ENCODE results near the gene SNCAIP. TPM values are rescaled to one million over a fixed set of nuclear protein-coding genes. Genes with fewer than 3 reads are reported as not detected.
"Not testable (repeated sequence)": the region's sequence is repeated elsewhere in the genome, so short reads cannot be mapped to it uniquely, and the experiment has no call there.

SNCAIP gene
- total and polyA plus RNA-seq, 12 donors: 1.3 to 6.4 (median 2.7) TPM

GRCh38 chr5:122350496-122350895 is 38.5 kb downstream of the SNCAIP start:
- TF ChIP-seq POLR2A (IDR thresholded peaks at IDR 0.05): no peak
- TF ChIP-seq, protein P1, sequence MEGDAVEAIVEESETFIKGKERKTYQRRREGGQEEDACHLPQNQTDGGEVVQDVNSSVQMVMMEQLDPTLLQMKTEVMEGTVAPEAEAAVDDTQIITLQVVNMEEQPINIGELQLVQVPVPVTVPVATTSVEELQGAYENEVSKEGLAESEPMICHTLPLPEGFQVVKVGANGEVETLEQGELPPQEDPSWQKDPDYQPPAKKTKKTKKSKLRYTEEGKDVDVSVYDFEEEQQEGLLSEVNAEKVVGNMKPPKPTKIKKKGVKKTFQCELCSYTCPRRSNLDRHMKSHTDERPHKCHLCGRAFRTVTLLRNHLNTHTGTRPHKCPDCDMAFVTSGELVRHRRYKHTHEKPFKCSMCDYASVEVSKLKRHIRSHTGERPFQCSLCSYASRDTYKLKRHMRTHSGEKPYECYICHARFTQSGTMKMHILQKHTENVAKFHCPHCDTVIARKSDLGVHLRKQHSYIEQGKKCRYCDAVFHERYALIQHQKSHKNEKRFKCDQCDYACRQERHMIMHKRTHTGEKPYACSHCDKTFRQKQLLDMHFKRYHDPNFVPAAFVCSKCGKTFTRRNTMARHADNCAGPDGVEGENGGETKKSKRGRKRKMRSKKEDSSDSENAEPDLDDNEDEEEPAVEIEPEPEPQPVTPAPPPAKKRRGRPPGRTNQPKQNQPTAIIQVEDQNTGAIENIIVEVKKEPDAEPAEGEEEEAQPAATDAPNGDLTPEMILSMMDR (IDR thresholded peaks at IDR 0.05): no peak
- 67 to 78% (median 75%) methylated on average over 3 of the region's 3 CpGs for WGBS, 4 donors
- intact Hi-C loops (cut with DNase I): no loop called here

DNA sequence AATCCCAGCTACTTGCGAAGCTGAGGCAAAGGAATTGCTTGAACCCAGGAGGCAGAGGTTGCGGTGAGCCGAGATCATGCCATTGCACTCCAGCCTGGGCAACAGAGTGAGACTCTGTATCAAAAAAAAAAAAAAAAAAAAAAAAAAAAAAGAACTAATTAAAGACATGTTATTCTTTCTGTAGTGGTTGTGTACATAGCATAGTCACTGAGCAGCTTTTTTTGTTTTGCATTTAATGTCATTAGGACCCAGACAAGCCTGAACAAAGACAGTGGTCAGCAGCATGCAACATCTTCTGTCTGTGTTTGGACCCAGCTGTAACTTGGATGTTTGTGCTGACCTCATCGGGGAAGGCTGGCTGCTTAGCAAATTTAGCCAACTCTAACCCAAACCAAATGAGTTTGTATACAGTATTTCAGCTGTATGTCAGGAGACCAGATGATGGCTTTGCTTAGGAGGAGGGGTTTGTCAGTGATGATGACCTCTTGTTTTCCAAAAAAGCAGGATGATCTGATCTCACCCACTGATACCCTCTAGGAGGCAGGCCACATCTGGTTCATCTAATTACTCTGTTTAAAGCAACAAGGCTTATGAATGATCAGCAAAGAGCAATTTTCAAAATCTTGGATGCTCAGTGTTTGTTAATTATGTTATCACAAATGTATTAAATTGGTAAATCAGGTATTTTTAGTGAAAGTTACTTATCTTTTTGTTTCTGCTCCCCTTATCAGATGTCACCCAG is 39.5 kb downstream of the SNCAIP start:
- no peaks in the 10 kb centered on the region for H3K27me3 ChIP-seq
- 71 to 93% (median 79%) methylated on average over 1 to 4 of the region's 4 CpGs for WGBS, 4 donors
- H3K27ac ChIP-seq: no peak overlapping the region
- H3K9me3 ChIP-seq (replicated peaks in 1 of 3): no peaks in the 10 kb centered on the region
- TF ChIP-seq POLR2A (IDR thresholded peaks at IDR 0.05): no peak
- TF ChIP-seq, protein P1 (IDR thresholded peaks at IDR 0.05): no peak
- H3K36me3 ChIP-seq (replicated peaks in 1 of 2): no peaks in the 10 kb centered on the region
- DNase-seq: no peak
- intact Hi-C loops (cut with DNase I): no loop called here
- H3K4me1 ChIP-seq (replicated peaks in 1 of 2): peaks cover 0 to 5% of the 10 kb centered on the region in 2 donors
- no peak overlapping the region for H3K4me3 ChIP-seq

More at GRCh38 chr5:122350496-122350895, 38.5 kb downstream of the SNCAIP start:
- Histone ChIP-seq H3K4me3 (no peak overlapping the region), H3K9me3 (replicated peaks in 1 of 3) (peaks cover 0 to 4% (median 0%) of the 10 kb centered on the region in 3 donors), H3K27me3 (no peaks in the 10 kb centered on the region), H3K27ac (no peak overlapping the region), H3K36me3 (replicated peaks in 1 of 2) (no peaks in the 10 kb centered on the region), H3K4me1 (replicated peaks in 1 of 2) (peaks cover 0 to 5% of the 10 kb centered on the region in 2 donors)
- no peak for DNase-seq

- H3K4me1 ChIP-seq (replicated peaks in 1 of 2): peaks cover 0 to 5% of the 10 kb centered on the region in 2 donors
- DNase-seq: no peak
- H3K36me3 ChIP-seq (replicated peaks in 1 of 2): no peaks in the 10 kb centered on the region
- intact Hi-C loops (cut with DNase I): no loop called here
- no peak overlapping the region for H3K4me3 ChIP-seq
- no peaks in the 10 kb centered on the region for H3K9me3 ChIP-seq (replicated peaks in 1 of 3)
- no peaks in the 10 kb centered on the region for H3K27me3 ChIP-seq
- TF ChIP-seq, protein P1 (IDR thresholded peaks at IDR 0.05): no peak
- TF ChIP-seq POLR2A (IDR thresholded peaks at IDR 0.05): no peak
- no peak overlapping the region for H3K27ac ChIP-seq
These were observed 40.3 kb downstream of the SNCAIP start for GRCh38 chr5:122352331-122352730.

DNA sequence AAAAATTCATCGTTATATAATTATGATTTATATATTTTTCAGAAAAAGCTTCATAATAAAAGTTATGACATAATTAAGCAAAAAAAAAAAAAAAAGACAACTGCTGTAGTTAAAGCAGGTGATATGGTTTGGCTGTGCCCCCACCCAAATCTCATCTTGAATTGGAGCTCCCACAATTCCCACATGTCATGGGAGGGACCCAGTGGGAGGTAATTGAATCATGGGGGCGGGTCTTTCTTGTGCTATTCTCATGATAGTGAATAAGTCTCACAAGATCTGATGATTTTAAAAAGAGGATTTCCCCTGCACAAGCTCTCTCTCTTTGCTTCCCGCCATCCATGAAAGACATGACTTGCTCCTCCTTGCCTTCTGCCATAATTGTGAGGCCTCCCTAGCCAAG is 41.3 kb downstream of the SNCAIP start:
- H3K9me3 ChIP-seq (replicated peaks in 1 of 3); H3K4me1 ChIP-seq (replicated peaks in 1 of 2); H3K4me3 ChIP-seq; intact Hi-C loops (cut with DNase I); H3K27me3 ChIP-seq; H3K27ac ChIP-seq; H3K36me3 ChIP-seq (replicated peaks in 1 of 2); DNase-seq: not testable (repeated sequence)
- 86 to 93% (median 90%) methylated on average over 3 of the region's 3 CpGs for WGBS, 4 donors

GRCh38 chr5:122354293-122354692 is 42.3 kb downstream of the SNCAIP start:
- H3K27ac ChIP-seq: no peak overlapping the region
- 79 to 86% (median 84%) methylated on average over 3 of the region's 3 CpGs for WGBS, 4 donors
- H3K36me3 ChIP-seq (replicated peaks in 1 of 2): no peaks in the 10 kb centered on the region
- no peak for TF ChIP-seq POLR2A (IDR thresholded peaks at IDR 0.05)
- TF ChIP-seq, protein P1 (IDR thresholded peaks at IDR 0.05): no peak
- no peak overlapping the region for H3K4me3 ChIP-seq
- no peaks in the 10 kb centered on the region for H3K27me3 ChIP-seq
- no peak for DNase-seq
- intact Hi-C loops (cut with DNase I): no loop called here
- H3K4me1 ChIP-seq (replicated peaks in 1 of 2): peaks cover 0 to 5% of the 10 kb centered on the region in 2 donors
- no peaks in the 10 kb centered on the region for H3K9me3 ChIP-seq (replicated peaks in 1 of 3)

All from adrenal gland (tissue), 12 donors.